ENCODE data around the gene ADIPOQ.

ADIPOQ gene

DNA sequence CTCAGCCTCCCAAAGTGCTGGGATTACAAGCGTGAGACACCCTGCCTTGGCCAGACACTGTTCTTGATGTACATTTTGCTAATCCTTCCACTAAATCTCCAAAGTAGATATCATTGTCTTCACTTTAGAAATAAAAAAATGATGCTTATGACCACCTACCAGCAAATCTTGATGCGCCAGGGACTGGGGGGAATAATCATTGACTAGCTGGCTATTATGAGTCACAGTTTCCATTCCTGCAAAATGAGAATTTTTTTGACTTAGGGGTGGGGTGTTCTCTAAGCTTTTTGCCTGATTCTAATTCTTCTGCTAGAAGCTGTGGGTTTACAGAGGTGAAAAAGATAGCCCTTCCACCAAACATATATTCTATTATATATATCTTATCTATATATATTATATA is 19.1 kb upstream of the ADIPOQ start:
- TF ChIP-seq, protein P1, sequence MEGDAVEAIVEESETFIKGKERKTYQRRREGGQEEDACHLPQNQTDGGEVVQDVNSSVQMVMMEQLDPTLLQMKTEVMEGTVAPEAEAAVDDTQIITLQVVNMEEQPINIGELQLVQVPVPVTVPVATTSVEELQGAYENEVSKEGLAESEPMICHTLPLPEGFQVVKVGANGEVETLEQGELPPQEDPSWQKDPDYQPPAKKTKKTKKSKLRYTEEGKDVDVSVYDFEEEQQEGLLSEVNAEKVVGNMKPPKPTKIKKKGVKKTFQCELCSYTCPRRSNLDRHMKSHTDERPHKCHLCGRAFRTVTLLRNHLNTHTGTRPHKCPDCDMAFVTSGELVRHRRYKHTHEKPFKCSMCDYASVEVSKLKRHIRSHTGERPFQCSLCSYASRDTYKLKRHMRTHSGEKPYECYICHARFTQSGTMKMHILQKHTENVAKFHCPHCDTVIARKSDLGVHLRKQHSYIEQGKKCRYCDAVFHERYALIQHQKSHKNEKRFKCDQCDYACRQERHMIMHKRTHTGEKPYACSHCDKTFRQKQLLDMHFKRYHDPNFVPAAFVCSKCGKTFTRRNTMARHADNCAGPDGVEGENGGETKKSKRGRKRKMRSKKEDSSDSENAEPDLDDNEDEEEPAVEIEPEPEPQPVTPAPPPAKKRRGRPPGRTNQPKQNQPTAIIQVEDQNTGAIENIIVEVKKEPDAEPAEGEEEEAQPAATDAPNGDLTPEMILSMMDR (conservative IDR thresholded peaks at IDR 0.05; ENCODE audit: low read depth, low read length) = no peak
- H3K4me3 ChIP-seq (ENCODE audit: low read length) = no peak overlapping the region
- DNase-seq (ENCODE audit: low read depth) = no peak

DNA sequence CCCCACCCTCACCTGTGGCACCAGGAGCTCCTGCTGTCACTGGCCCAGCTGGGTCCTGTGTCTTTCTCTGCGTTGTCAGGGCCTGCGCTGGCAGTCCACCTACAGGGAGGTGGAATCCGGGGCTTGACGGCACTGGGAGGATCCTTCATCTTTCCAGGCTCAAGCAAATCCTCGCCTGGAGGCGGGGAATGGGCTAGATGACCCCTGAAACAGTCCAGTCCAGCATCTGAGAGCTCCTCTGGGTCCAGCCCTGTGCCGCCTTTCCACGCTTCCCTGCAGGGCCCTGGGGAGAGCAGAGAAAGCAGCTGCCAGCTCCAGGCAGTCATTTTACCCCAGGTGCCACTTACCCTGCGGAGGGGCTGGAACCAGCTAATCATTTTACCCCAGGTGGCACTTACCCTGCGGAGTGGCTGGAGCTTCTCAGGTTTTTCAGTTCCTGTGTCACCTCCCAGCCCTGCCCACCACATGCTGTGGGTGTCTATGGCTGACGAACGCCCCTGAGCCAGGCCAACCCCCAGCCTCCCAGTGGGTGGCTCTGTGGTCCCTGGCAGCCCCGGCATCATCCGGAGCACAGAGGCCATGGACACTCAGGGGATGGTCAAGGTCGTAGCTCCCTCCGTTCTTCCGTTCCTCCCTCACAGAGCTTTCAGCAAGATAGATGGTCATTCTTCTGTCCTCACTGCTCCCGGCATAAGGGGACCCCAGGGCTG is 17.9 kb upstream of the ADIPOQ start:
- TF ChIP-seq, protein P1 (conservative IDR thresholded peaks at IDR 0.05; ENCODE audit: low read depth, low read length) = no peak
- no peak for DNase-seq (ENCODE audit: low read depth)
- no peak overlapping the region for H3K4me3 ChIP-seq (ENCODE audit: low read length)

DNA sequence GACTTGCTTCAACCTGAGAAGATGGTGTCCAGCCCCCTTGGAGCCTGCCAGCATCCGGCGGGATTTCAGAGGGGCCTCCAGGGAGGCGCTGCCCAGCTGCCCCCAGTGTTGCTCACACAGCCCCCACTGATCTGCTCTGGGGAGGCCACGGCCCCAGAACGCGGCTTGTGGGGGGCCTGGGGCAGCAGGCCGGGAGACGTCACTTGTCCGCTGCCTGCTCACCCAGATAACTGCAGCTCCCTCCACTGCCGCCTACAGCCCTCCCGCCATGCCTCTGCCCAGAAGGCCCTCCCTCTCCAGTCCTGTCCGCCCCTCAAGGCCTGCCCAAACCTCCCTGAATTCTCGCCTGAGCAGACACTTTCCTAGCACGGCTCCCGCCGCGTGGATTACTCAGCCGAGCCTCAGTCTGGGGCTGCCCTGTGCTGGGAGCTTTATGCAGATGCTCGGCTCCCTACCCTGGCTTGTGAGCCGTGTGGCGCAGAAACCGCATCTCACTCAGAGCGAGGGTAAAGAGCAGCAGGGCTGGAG is 17.2 kb upstream of the ADIPOQ start:
- H3K4me3 ChIP-seq (ENCODE audit: low read length) = peak overlapping the region; percentile 19
- TF ChIP-seq, protein P1 (conservative IDR thresholded peaks at IDR 0.05; ENCODE audit: low read depth, low read length) = no peak
- DNase-seq (ENCODE audit: low read depth) = no peak

DNA sequence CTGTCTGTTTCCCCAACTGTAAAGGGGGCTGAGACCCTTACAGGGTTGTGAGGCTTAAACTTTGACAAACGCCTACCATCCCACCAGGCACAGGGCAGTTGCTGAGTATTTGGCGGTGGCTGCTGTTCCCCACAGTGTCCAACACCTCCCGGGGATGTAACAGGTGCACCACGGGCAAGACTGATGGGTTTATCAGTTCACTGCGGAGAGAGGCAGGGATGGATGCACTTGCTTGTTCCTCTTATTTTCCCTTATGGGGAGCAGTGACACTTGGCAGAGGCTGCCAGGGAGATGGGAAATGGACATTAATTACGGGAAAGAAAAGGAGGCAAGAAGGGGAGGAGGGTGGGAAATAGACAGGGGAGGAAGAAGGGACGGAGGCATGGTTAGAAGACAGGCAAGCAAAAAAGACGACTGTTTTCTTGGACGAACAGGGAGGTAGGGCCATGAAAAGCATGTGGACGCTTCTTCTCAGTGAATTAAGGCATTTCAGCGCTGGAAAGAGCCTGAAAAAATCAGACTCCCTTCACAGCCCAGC is 16.6 kb upstream of the ADIPOQ start:
- H3K4me3 ChIP-seq (ENCODE audit: low read length) = no peak overlapping the region
- DNase-seq (ENCODE audit: low read depth) = no peak
- TF ChIP-seq, protein P1 (conservative IDR thresholded peaks at IDR 0.05; ENCODE audit: low read depth, low read length) = no peak

DNA sequence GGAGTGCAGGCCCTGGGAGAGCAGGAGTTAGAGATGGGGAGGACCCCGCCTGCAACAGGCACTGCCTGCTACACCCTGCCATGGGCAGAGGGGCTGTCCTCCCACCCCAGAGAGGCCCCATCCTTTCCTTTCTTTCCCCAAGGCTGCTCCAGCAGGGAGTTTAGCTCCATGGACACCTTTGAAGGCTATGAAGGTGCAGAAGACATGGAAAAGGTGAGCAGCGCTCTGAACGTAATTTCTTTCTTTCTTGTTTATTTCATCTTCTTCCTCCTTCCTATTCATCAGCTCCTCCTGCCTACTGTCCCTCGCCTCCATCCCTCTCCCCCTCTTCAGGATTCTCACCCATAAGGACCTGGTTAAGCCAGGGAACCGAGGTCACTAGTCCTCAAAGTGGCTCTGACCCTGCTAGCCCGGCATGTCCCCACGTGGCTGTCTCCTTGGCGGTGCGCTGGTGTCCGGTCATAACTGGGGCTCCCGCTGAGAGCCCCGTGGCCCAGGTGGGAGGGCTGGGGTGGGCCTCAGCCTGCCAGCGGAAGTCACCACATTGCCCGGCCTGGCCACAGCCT is 16.0 kb upstream of the ADIPOQ start:
- H3K4me3 ChIP-seq (ENCODE audit: low read length) = peak overlapping the region; percentile 15
- DNase-seq (ENCODE audit: low read depth) = no peak
- TF ChIP-seq, protein P1 (conservative IDR thresholded peaks at IDR 0.05; ENCODE audit: low read depth, low read length) = no peak

DNA sequence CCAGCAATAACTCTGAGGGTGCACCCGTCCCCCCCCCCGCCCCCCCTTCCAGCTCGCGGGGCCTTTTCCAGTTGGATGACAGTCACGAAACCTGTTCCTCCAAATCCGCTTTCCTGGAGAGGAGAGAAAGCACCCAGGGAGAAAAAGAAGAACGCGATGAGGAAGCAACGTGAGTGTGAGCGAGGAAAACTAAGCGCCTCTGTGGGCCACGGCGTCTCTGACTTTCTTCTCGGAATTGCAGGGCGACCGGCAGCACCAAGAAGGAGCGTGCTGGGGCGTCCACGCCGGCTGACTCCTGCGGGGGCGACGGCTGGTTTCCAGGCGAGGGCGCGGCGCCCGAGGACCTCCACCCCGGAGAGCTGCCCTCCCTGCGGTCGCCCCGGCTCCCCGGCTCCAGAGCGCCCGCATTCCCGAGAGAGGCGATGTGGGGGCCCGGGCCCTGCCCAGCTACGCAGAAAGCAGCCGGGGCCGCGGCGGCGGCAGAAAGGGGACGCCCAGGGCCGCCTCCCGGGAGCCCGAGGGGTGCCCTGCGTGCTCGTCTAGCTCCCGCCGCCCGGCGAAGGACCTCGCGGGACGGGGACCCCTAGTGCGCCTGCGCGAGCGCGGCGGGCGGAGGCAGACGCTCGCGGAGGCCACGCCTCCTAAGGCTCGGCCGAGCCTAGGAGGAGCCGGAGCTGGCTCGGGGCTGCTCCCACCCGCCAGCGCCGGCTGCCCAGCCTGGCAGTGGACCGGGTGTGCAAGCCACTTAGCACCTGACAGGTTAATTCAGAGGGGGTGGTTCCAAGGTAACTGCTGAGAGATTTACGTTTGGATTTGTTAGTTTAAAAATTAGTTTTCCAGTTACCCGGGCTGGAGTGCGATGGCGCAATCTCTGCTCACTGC is 15.3 kb upstream of the ADIPOQ start:
- no peak for DNase-seq (ENCODE audit: low read depth)
- TF ChIP-seq, protein P1 (conservative IDR thresholded peaks at IDR 0.05; ENCODE audit: low read depth, low read length) = no peak
- peak overlapping the region; percentile 34 for H3K4me3 ChIP-seq (ENCODE audit: low read length)

Measured in retinal pigment epithelial cell (primary cell).